GM12878 (cell line): ENCODE data around the gene BORCS8. TPM values are rescaled to one million over a fixed set of nuclear protein-coding genes. Genes with fewer than 3 reads are reported as not detected.

Source experiments
- BHLHE40 ChIP-seq, 2 experiments: fragments of 450-650 bp in 1 of 2; IDR thresholded peaks; 2 replicates each; pipeline ENCODE4 v1.6.1; 2011 to 2017; ENCODE audit warnings: low read depth in 2 of 2, borderline replicate concordance in 1 of 2, improper control_type of control experiment in 1 of 2, low read length in 1 of 2, mild to moderate bottlenecking in 1 of 2
- NRF1 ChIP-seq: conservative IDR thresholded peaks from 2 replicates; pipeline ENCODE4 v1.6.1; 2011; ENCODE audit warnings: mild to moderate bottlenecking, low read depth, low read length, improper control_type of control experiment
- POU2F2 ChIP-seq: IDR thresholded peaks from 3 replicates; pipeline ENCODE4 v1.6.1; 2011; ENCODE audit warnings: low read depth, mild to moderate bottlenecking, low read length, borderline replicate concordance
- PRDM15 ChIP-seq: fragments of 450-650 bp; formaldehyde crosslinking; IDR thresholded peaks from 2 replicates; pipeline ENCODE4 v1.4.0; 2020; ENCODE audit warnings: mild to moderate bottlenecking, moderate library complexity
- RAD51 ChIP-seq: fragments of 450-650 bp; IDR thresholded peaks from 2 replicates; pipeline ENCODE4 v1.6.1; 2016; ENCODE audit warnings: moderate library complexity, mild to moderate bottlenecking, inconsistent platforms
- SMARCA5 ChIP-seq: fragments of 450-650 bp; IDR thresholded peaks from 2 replicates; pipeline ENCODE4 v1.6.1; 2017; ENCODE audit warnings: mild to moderate bottlenecking
- SPI1 ChIP-seq: IDR thresholded peaks from 2 replicates; pipeline ENCODE4 v1.6.1; 2011; ENCODE audit warnings: low read depth, mild to moderate bottlenecking, low read length, moderate library complexity, borderline replicate concordance; ENCODE audit not compliant: insufficient read depth
- TCF7 ChIP-seq: IDR thresholded peaks from 2 replicates; pipeline ENCODE4 v1.6.1; 2014; ENCODE audit warnings: antibody characterized with exemption, borderline replicate concordance
- ZNF207 ChIP-seq: fragments of 450-650 bp; IDR thresholded peaks from 2 replicates; pipeline ENCODE4 v1.6.1; 2014; ENCODE audit warnings: antibody characterized with exemption, mild to moderate bottlenecking, borderline replicate concordance
- ZZZ3 ChIP-seq: IDR thresholded peaks from 2 replicates; pipeline ENCODE4 v1.6.1; 2011; ENCODE audit warnings: low read depth; ENCODE audit not compliant: control insufficient read depth, insufficient read length
- polyA plus RNA-seq, 11 experiments: library from polyadenylated mRNA; depleted of rRNA in 4 of 11; unstranded in 6 of 11; stranded (reverse) in 5 of 11; fragments of >200 nt; fragmentation: Nextera tagmentation in 4 of 11; fragmentation: Illumina TruSeq in 1 of 11; extraction: Ambion mirVana in 4 of 11; extraction: Trizol in 1 of 11; gene quantifications; 1 replicate in 1 of 11; 2 replicates in 10 of 11; pipeline versions ENCODE4 v1.2.1 to v1.2.3, GENCODE V29; 2011 to 2016; ENCODE audit warnings: inconsistent platforms in 2 of 11, missing spikeins in 2 of 11, low read depth in 1 of 11
- total RNA-seq, 4 experiments: library from RNA; depleted of rRNA in 3 of 4; stranded (reverse); fragments of >200 nt in 3 of 4; fragmentation: Illumina TruSeq in 1 of 4; extraction: Trizol in 1 of 4; gene quantifications; 2 replicates each; pipeline versions ENCODE4 v1.2.1 to v1.2.3, GENCODE V29; 2013 to 2021
- TF ChIP-seq, protein P1 (sequence below): fragments of 450-650 bp; IDR thresholded peaks from 2 replicates; pipeline ENCODE4 v1.6.1; 2016; ENCODE audit warnings: mild to moderate bottlenecking, moderate library complexity, borderline replicate concordance
- TF ChIP-seq, protein P2 (sequence below): IDR thresholded peaks from 2 replicates; pipeline ENCODE4 v1.6.1; 2012; ENCODE audit warnings: low read depth, low read length, improper control_type of control experiment
- TF ChIP-seq, protein P3 (sequence below): fragments of 450-650 bp; IDR thresholded peaks from 2 replicates; pipeline ENCODE4 v1.6.1; 2014; ENCODE audit warnings: mild to moderate bottlenecking
- TF ChIP-seq, protein P4 (sequence below): fragments of 450-650 bp; IDR thresholded peaks from 2 replicates; pipeline ENCODE4 v1.6.1; 2017; ENCODE audit warnings: mild to moderate bottlenecking, moderate library complexity

BORCS8 gene
- total and polyA plus RNA-seq, 10 of the 15 experiments (the other 5 are each of a cell fraction or from before 2014, with no cell fraction given), result 3.7 to 40.3 (median 23.4) TPM

GRCh38 chr19:19192078-19192882 is at the start of gene BORCS8, which contains the start of gene RFXANK (continued):
- TF ChIP-seq, protein P1, sequence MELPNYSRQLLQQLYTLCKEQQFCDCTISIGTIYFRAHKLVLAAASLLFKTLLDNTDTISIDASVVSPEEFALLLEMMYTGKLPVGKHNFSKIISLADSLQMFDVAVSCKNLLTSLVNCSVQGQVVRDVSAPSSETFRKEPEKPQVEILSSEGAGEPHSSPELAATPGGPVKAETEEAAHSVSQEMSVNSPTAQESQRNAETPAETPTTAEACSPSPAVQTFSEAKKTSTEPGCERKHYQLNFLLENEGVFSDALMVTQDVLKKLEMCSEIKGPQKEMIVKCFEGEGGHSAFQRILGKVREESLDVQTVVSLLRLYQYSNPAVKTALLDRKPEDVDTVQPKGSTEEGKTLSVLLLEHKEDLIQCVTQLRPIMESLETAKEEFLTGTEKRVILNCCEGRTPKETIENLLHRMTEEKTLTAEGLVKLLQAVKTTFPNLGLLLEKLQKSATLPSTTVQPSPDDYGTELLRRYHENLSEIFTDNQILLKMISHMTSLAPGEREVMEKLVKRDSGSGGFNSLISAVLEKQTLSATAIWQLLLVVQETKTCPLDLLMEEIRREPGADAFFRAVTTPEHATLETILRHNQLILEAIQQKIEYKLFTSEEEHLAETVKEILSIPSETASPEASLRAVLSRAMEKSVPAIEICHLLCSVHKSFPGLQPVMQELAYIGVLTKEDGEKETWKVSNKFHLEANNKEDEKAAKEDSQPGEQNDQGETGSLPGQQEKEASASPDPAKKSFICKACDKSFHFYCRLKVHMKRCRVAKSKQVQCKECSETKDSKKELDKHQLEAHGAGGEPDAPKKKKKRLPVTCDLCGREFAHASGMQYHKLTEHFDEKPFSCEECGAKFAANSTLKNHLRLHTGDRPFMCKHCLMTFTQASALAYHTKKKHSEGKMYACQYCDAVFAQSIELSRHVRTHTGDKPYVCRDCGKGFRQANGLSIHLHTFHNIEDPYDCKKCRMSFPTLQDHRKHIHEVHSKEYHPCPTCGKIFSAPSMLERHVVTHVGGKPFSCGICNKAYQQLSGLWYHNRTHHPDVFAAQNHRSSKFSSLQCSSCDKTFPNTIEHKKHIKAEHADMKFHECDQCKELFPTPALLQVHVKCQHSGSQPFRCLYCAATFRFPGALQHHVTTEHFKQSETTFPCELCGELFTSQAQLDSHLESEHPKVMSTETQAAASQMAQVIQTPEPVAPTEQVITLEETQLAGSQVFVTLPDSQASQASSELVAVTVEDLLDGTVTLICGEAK, result peak; percentile 99
- TF ChIP-seq, protein P2, sequence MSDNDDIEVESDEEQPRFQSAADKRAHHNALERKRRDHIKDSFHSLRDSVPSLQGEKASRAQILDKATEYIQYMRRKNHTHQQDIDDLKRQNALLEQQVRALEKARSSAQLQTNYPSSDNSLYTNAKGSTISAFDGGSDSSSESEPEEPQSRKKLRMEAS, result peak; percentile 58
- no peak for TF ChIP-seq PRDM15 (CRISPR knock-in tag)
- TF ChIP-seq TCF7, result no peak; the same call in 1 of the 2 replicates
- TF ChIP-seq SMARCA5, result peak; percentile 79; the same call in 1 of the 2 replicates
- TF ChIP-seq NRF1, result peak; percentile 95
- peak; percentile 99 for TF ChIP-seq ZNF207
- peak; percentile 79 for TF ChIP-seq POU2F2
- peak; percentile 10 to 40; a peak in 2 of 4 replicates for TF ChIP-seq BHLHE40 (IDR thresholded peaks at IDR 0.05; ENCODE audit: borderline replicate concordance in 1 of 2, low read depth in 2 of 2, low read length in 1 of 2)
- TF ChIP-seq RAD51, result no peak
- TF ChIP-seq, protein P3, sequence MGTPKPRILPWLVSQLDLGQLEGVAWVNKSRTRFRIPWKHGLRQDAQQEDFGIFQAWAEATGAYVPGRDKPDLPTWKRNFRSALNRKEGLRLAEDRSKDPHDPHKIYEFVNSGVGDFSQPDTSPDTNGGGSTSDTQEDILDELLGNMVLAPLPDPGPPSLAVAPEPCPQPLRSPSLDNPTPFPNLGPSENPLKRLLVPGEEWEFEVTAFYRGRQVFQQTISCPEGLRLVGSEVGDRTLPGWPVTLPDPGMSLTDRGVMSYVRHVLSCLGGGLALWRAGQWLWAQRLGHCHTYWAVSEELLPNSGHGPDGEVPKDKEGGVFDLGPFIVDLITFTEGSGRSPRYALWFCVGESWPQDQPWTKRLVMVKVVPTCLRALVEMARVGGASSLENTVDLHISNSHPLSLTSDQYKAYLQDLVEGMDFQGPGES, result peak; percentile 35; the same call in 1 of the 2 replicates
- TF ChIP-seq, protein P4, sequence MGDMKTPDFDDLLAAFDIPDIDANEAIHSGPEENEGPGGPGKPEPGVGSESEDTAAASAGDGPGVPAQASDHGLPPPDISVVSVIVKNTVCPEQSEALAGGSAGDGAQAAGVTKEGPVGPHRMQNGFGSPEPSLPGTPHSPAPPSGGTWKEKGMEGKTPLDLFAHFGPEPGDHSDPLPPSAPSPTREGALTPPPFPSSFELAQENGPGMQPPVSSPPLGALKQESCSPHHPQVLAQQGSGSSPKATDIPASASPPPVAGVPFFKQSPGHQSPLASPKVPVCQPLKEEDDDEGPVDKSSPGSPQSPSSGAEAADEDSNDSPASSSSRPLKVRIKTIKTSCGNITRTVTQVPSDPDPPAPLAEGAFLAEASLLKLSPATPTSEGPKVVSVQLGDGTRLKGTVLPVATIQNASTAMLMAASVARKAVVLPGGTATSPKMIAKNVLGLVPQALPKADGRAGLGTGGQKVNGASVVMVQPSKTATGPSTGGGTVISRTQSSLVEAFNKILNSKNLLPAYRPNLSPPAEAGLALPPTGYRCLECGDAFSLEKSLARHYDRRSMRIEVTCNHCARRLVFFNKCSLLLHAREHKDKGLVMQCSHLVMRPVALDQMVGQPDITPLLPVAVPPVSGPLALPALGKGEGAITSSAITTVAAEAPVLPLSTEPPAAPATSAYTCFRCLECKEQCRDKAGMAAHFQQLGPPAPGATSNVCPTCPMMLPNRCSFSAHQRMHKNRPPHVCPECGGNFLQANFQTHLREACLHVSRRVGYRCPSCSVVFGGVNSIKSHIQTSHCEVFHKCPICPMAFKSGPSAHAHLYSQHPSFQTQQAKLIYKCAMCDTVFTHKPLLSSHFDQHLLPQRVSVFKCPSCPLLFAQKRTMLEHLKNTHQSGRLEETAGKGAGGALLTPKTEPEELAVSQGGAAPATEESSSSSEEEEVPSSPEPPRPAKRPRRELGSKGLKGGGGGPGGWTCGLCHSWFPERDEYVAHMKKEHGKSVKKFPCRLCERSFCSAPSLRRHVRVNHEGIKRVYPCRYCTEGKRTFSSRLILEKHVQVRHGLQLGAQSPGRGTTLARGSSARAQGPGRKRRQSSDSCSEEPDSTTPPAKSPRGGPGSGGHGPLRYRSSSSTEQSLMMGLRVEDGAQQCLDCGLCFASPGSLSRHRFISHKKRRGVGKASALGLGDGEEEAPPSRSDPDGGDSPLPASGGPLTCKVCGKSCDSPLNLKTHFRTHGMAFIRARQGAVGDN, result 0 out of 2 replicates have a peak, but pooled peaks have one; percentile 22
- peak; percentile 25; the same call in 1 of the 2 replicates for TF ChIP-seq SPI1
- TF ChIP-seq ZZZ3, result no peak
